ENCODE measurements around the gene KCNQ2. TPM values are rescaled to one million over a fixed set of nuclear protein-coding genes. Genes with fewer than 3 reads are reported as not detected.

KCNQ2 gene
- total and polyA plus RNA-seq, 8 donors: 0.03 to 2.2 (median 0.25) TPM; not detected in 5

DNA sequence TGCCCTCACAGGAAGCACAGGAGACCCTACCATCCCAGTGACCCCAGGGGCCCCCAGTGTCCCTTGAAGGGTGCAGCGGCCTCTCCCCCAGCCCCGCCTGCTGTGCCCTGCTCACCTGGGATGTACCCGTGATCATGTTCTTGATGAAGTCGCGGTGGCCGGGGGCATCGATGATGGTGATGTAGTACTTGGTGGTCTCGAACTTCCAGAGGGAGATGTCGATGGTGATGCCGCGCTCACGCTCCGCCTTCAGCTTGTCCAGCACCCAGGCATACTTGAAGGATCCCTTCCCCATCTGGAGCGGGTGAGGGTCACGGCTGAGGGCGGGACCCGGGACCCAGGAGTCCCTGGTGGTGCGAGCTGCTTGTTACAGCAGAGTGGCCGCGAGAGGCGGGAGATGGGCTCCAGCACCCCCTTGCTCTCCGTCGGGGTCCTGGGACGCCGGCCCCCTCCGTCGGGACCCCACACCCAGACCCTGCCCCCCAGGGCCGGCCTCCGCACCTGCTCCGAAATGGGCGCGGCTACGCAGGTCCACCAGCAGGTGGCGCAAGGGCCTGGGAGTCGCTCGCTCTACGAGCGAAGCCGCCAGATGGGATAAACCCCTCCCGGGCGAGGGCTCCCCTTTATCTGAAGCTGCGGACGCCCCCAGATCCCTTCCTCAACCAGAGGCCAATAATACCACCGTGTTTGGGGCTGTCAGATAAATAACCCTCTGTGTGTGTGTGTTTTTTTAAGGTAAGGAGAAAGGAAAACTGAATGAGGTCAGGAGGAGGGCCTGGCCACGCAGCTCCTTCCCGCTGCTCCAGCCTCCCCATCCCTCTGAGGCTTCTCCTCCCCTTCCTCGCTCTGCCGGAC is 23.5 kb upstream of the KCNQ2 start:
- Histone ChIP-seq H3K27ac (peak overlapping the region in 1 of 5 donors; percentile 0), H3K27me3 (peaks cover 11 to 75% (median 45%) of the 10 kb centered on the region in 3 donors), H3K4me3 (peak overlapping the region; percentile 32 to 43 (median 40)), H3K36me3 (peaks cover 0 to 4% (median 0%) of the 10 kb centered on the region in 4 donors), H3K4me1 (peaks cover 26 to 39% (median 37%) of the 10 kb centered on the region in 4 donors), H3K9me3 (no peaks in the 10 kb centered on the region)
- intact Hi-C loops (cut with DNase I; ENCODE audit: low total_unique reads): no loop called here
- DNase-seq: peak; percentile 79 to 85
- TF ChIP-seq, protein P1, sequence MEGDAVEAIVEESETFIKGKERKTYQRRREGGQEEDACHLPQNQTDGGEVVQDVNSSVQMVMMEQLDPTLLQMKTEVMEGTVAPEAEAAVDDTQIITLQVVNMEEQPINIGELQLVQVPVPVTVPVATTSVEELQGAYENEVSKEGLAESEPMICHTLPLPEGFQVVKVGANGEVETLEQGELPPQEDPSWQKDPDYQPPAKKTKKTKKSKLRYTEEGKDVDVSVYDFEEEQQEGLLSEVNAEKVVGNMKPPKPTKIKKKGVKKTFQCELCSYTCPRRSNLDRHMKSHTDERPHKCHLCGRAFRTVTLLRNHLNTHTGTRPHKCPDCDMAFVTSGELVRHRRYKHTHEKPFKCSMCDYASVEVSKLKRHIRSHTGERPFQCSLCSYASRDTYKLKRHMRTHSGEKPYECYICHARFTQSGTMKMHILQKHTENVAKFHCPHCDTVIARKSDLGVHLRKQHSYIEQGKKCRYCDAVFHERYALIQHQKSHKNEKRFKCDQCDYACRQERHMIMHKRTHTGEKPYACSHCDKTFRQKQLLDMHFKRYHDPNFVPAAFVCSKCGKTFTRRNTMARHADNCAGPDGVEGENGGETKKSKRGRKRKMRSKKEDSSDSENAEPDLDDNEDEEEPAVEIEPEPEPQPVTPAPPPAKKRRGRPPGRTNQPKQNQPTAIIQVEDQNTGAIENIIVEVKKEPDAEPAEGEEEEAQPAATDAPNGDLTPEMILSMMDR (IDR thresholded peaks at IDR 0.05): peak in 5 of 7 experiments; percentile 79 to 96 (median 90)
- TF ChIP-seq EP300 (IDR thresholded peaks at IDR 0.05): no peak
- WGBS, 5 donors: 23 to 30% (median 24%) methylated on average over 28 to 48 of the region's 48 CpGs

DNA sequence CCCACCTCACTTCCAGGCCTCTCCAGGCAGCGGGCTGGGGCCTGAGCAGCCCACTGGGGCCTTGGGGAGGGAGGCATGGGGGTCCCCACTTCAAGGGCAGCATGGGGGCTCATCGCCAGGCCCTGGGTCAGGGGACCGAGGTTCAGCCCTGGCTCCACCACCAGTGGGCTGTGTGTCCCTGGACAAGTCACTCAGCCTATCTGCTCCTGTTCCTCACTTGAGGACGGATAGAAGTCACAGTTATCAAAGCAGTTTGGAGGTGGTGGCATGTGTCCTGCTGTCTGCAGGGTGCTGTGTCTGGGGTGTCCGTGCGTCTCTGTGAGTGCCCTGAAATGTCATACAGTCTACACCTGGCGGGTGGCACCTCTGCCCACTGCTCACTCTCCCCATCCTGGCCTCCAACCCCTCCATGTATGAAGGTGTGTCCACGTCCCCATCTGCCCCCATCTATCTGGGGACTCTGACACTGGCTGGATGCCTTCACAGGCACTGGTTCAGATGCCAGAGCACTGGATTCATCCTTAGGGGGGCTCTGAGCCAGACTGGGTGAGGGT is 22.8 kb upstream of the KCNQ2 start:
- DNase-seq: no peak
- TF ChIP-seq EP300 (IDR thresholded peaks at IDR 0.05) (no peak), POLR2A (IDR thresholded peaks at IDR 0.05) (no peak), POLR2AphosphoS5 (IDR thresholded peaks at IDR 0.05) (no peak)
- TF ChIP-seq, protein P1 (IDR thresholded peaks at IDR 0.05): no peak
- no peak overlapping the region for H3K27ac ChIP-seq
- peaks cover 11 to 75% (median 46%) of the 10 kb centered on the region in 3 donors for H3K27me3 ChIP-seq
- intact Hi-C loops (cut with DNase I; ENCODE audit: low total_unique reads): no loop called here
- no peaks in the 10 kb centered on the region for H3K9me3 ChIP-seq
- 76 to 92% (median 84%) methylated on average over 6 to 8 of the region's 8 CpGs for WGBS, 5 donors
- peaks cover 26 to 39% (median 37%) of the 10 kb centered on the region in 4 donors for H3K4me1 ChIP-seq
- no peak overlapping the region for H3K4me3 ChIP-seq
- H3K36me3 ChIP-seq: peaks cover 0 to 4% (median 0%) of the 10 kb centered on the region in 4 donors

DNA sequence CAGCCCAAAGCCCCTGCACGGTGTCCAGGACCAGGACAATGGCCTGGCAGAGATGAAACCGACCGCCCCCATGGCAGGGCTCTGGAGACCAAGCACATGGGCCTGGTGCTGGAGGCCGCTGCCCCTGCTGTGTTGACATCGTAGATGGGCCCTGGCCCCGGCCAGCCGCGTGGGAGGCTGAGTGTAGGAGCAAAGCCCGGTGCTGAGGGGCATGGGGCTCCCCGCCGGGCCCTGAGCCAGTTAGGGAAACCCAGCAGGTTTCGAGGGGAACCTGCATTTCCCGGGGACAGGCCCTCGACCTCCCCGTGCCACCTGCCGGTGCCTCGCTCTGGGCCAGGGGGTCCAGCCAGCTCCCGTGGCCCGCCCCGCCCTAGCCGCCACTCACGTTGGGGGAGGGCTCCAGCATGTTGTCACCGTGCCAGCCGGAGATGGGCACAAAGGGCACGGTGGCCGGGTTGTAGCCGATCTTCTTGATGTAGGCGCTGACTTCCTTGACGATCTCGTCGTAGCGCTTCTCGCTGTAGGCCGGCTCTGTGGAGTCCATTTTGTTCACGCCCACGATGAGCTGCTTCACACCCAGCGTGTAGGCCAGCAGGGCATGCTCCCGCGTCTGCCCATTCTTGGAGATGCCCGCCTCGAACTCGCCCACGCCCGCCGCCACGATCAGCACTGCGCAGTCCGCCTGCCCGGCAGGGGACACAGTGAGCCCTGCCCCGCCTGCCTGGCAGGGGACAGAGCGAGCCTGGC is 22.1 kb upstream of the KCNQ2 start:
- no peak overlapping the region for H3K27ac ChIP-seq
- peaks cover 24 to 37% (median 35%) of the 10 kb centered on the region in 4 donors for H3K4me1 ChIP-seq
- no peak overlapping the region for H3K4me3 ChIP-seq
- no peaks in the 10 kb centered on the region for H3K9me3 ChIP-seq
- peaks cover 0 to 4% (median 0%) of the 10 kb centered on the region in 4 donors for H3K36me3 ChIP-seq
- DNase-seq: no peak
- H3K27me3 ChIP-seq: peaks cover 9 to 75% (median 40%) of the 10 kb centered on the region in 3 donors
- TF ChIP-seq POLR2AphosphoS5 (IDR thresholded peaks at IDR 0.05) (no peak), POLR2A (IDR thresholded peaks at IDR 0.05) (no peak), EP300 (IDR thresholded peaks at IDR 0.05) (no peak)
- TF ChIP-seq, protein P1 (IDR thresholded peaks at IDR 0.05): no peak
- intact Hi-C loops (cut with DNase I; ENCODE audit: low total_unique reads): no loop called here
- 83 to 89% (median 86%) methylated on average over 33 to 51 of the region's 51 CpGs for WGBS, 5 donors

DNA sequence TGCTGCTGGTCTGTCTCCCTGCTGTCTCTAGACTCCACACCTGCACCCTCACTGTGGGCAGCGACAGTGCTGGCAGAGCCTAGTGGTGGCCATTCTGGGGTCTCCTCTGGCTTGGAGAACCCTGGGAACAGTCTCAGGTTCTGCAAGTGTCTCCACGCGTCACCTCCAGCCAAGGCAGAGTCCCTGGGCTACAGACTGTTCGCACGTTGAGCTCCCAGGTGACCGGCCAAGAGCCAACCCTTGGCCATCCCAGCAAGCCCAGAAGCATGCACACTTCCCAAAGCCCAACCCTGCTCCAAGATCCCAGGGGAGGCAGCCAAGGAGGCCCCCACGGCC is 21.6 kb upstream of the KCNQ2 start:
- intact Hi-C loops (cut with DNase I; ENCODE audit: low total_unique reads): no loop called here
- H3K36me3 ChIP-seq: peaks cover 0 to 4% (median 0%) of the 10 kb centered on the region in 4 donors
- H3K4me3 ChIP-seq: no peak overlapping the region
- no peak overlapping the region for H3K27ac ChIP-seq
- TF ChIP-seq POLR2A (IDR thresholded peaks at IDR 0.05): no peak
- TF ChIP-seq, protein P1 (IDR thresholded peaks at IDR 0.05): no peak
- TF ChIP-seq EP300 (IDR thresholded peaks at IDR 0.05): no peak
- no peak for TF ChIP-seq POLR2AphosphoS5 (IDR thresholded peaks at IDR 0.05)
- peaks cover 5 to 75% (median 37%) of the 10 kb centered on the region in 3 donors for H3K27me3 ChIP-seq
- H3K9me3 ChIP-seq: no peaks in the 10 kb centered on the region
- H3K4me1 ChIP-seq: peaks cover 19 to 31% (median 30%) of the 10 kb centered on the region in 4 donors
- no peak for DNase-seq
- WGBS, 5 donors: 81 to 94% (median 87%) methylated on average over 4 to 7 of the region's 7 CpGs

Data from stomach (tissue), 9 donors.